Measurements from ENCODE around the gene FBXW11. TPM values are rescaled to one million over a fixed set of nuclear protein-coding genes. Genes with fewer than 3 reads are reported as not detected.

Gene FBXW11
- total and polyA plus RNA-seq, 2 of the 13 experiments (the other 11 are each of a cell fraction or from before 2014, with no cell fraction given): 31.7 to 53.6 TPM

GRCh38 chr5:171897231-171897630 is 109.2 kb downstream of the FBXW11 start:
- no peak for FAIRE-seq
- Histone ChIP-seq H3K27ac (ENCODE audit: extremely low read length, insufficient read depth, low read length) (no peak overlapping the region), H3K4me3 (replicated peaks in 1 of 3; ENCODE audit: insufficient read depth in 1 of 3, low read depth in 2 of 3, low read length in 3 of 3) (no peak overlapping the region), H3K36me3 (replicated peaks in 1 of 2; ENCODE audit: control insufficient read depth in 1 of 2, insufficient read depth in 2 of 2, low read length in 2 of 2) (peaks cover 7 to 20% of the 10 kb centered on the region in 2 experiments; a peak in 4 of 5 replicates), H3K4me1 (ENCODE audit: insufficient read depth, low read length) (no peaks in the 10 kb centered on the region), H3K9me3 (ENCODE audit: low read length) (no peaks in the 10 kb centered on the region), H3K27me3 (ENCODE audit: control insufficient read depth in 1 of 2, insufficient read depth in 2 of 2, low read length in 2 of 2) (no peaks in the 10 kb centered on the region), H2AFZ (ENCODE audit: low read length) (no peak overlapping the region), H4K20me1 (ENCODE audit: insufficient read depth, low read length) (no peaks in the 10 kb centered on the region; the same call in 1 of the 2 replicates), H3K4me2 (ENCODE audit: low read depth, low read length) (no peak overlapping the region), H3K79me2 (ENCODE audit: insufficient read depth, low read length) (peaks cover 4% of the 10 kb centered on the region), H3K9ac (ENCODE audit: insufficient read depth, low read depth, low read length) (no peak overlapping the region)
- no peak for DNase-seq (ENCODE audit: low spot score)
- 100% methylated on average over 1 of the region's 1 CpG for WGBS (ENCODE audit: low lambda C conversion rate)
- CTCF ChIA-PET (ENCODE audit: low intra/inter-chr PET ratio, low total read pairs): no interaction called here
- intact Hi-C loops (cut with micrococcal nuclease; ENCODE audit: unreplicated experiment) (no loop called here), in situ Hi-C loops (cut with HindIII; ENCODE audit: extremely low pct_ligation_motif_present, low pct_unique_long_range_greater_than_20kb) (no loop called here)
- BruUV-seq (replicated peaks): no TSS peak
- no peak for ATAC-seq
- POLR2A ChIA-PET: no interaction called here
- TF ChIP-seq HIC2 (CRISPR knock-in tag; IDR thresholded peaks at IDR 0.05; ENCODE audit: low read depth) (no peak), ZBTB42 (CRISPR knock-in tag; IDR thresholded peaks at IDR 0.05) (no peak), ATF7-NPFF (CRISPR knock-in tag; IDR thresholded peaks at IDR 0.05; ENCODE audit: low read depth) (no peak), AHDC1 (CRISPR knock-in tag; IDR thresholded peaks at IDR 0.05; ENCODE audit: borderline replicate concordance) (no peak), ZNF569 (CRISPR knock-in tag; IDR thresholded peaks at IDR 0.05; ENCODE audit: borderline replicate concordance) (no peak), ZNF260 (CRISPR knock-in tag; IDR thresholded peaks at IDR 0.05; ENCODE audit: borderline replicate concordance, low read depth) (no peak), ZZZ3 (CRISPR knock-in tag; IDR thresholded peaks at IDR 0.05; ENCODE audit: borderline replicate concordance) (no peak), GATAD1 (CRISPR knock-in tag; IDR thresholded peaks at IDR 0.05) (no peak), ISL2 (CRISPR knock-in tag; IDR thresholded peaks at IDR 0.05) (no peak)
- TF ChIP-seq, protein P1, sequence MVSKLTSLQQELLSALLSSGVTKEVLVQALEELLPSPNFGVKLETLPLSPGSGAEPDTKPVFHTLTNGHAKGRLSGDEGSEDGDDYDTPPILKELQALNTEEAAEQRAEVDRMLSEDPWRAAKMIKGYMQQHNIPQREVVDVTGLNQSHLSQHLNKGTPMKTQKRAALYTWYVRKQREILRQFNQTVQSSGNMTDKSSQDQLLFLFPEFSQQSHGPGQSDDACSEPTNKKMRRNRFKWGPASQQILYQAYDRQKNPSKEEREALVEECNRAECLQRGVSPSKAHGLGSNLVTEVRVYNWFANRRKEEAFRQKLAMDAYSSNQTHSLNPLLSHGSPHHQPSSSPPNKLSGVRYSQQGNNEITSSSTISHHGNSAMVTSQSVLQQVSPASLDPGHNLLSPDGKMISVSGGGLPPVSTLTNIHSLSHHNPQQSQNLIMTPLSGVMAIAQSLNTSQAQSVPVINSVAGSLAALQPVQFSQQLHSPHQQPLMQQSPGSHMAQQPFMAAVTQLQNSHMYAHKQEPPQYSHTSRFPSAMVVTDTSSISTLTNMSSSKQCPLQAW (CRISPR knock-in tag; IDR thresholded peaks at IDR 0.05): no peak
- TF ChIP-seq, protein P2, sequence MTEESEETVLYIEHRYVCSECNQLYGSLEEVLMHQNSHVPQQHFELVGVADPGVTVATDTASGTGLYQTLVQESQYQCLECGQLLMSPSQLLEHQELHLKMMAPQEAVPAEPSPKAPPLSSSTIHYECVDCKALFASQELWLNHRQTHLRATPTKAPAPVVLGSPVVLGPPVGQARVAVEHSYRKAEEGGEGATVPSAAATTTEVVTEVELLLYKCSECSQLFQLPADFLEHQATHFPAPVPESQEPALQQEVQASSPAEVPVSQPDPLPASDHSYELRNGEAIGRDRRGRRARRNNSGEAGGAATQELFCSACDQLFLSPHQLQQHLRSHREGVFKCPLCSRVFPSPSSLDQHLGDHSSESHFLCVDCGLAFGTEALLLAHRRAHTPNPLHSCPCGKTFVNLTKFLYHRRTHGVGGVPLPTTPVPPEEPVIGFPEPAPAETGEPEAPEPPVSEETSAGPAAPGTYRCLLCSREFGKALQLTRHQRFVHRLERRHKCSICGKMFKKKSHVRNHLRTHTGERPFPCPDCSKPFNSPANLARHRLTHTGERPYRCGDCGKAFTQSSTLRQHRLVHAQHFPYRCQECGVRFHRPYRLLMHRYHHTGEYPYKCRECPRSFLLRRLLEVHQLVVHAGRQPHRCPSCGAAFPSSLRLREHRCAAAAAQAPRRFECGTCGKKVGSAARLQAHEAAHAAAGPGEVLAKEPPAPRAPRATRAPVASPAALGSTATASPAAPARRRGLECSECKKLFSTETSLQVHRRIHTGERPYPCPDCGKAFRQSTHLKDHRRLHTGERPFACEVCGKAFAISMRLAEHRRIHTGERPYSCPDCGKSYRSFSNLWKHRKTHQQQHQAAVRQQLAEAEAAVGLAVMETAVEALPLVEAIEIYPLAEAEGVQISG (CRISPR knock-in tag; IDR thresholded peaks at IDR 0.05): no peak

All from HepG2 (cell line).